ENCODE data around the gene PLA2G4C.
A peak's percentile ranks its signal among the peaks of the same experiment; 100 is the strongest.

PLA2G4C gene, protein sequence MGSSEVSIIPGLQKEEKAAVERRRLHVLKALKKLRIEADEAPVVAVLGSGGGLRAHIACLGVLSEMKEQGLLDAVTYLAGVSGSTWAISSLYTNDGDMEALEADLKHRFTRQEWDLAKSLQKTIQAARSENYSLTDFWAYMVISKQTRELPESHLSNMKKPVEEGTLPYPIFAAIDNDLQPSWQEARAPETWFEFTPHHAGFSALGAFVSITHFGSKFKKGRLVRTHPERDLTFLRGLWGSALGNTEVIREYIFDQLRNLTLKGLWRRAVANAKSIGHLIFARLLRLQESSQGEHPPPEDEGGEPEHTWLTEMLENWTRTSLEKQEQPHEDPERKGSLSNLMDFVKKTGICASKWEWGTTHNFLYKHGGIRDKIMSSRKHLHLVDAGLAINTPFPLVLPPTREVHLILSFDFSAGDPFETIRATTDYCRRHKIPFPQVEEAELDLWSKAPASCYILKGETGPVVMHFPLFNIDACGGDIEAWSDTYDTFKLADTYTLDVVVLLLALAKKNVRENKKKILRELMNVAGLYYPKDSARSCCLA

DNA sequence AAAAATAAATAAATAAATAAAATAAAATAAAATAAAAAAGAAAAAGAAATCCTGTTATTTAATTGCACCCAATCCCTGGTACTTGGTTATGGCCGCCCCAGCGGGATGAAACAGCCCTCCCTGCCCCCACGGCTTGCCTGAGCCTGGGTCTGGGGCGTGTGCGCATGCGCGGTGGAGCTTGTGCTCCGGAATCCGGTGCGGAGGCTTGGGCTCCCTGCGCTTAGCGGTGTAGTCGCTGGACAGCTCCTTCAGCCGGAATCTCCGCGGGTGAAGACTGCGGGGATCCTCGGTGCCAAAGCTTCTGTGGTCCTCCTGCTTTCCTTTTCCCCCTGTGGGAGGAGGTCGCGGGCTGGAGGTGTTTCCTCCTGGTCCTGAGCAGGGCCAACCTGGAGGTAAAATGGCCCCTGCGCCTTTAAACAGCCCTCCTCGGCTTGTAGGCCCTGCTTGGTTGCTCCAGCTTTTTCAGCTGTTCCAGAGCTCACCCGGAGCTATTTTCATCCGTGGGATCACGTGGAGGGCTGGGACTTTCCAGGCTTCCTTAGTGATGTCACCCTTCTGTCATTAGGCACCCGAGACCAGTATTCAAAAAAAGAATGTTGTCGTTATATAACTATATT, at the start of gene PLA2G4C:
Gene PLA2G4C (minus strand): TSS at position 468 of the 617 bp plus-strand sequence. CDS start 4,288 bp downstream, outside the sequence.
- peak; percentile 8; the same call in 1 of the 2 replicates for TF ChIP-seq YY1 (IDR thresholded peaks at IDR 0.05; ENCODE audit: low read depth)
- TF ChIP-seq, protein P1, sequence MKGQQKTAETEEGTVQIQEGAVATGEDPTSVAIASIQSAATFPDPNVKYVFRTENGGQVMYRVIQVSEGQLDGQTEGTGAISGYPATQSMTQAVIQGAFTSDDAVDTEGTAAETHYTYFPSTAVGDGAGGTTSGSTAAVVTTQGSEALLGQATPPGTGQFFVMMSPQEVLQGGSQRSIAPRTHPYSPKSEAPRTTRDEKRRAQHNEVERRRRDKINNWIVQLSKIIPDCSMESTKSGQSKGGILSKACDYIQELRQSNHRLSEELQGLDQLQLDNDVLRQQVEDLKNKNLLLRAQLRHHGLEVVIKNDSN (IDR thresholded peaks at IDR 0.05) = peak; percentile 80
- TF ChIP-seq, protein P2, sequence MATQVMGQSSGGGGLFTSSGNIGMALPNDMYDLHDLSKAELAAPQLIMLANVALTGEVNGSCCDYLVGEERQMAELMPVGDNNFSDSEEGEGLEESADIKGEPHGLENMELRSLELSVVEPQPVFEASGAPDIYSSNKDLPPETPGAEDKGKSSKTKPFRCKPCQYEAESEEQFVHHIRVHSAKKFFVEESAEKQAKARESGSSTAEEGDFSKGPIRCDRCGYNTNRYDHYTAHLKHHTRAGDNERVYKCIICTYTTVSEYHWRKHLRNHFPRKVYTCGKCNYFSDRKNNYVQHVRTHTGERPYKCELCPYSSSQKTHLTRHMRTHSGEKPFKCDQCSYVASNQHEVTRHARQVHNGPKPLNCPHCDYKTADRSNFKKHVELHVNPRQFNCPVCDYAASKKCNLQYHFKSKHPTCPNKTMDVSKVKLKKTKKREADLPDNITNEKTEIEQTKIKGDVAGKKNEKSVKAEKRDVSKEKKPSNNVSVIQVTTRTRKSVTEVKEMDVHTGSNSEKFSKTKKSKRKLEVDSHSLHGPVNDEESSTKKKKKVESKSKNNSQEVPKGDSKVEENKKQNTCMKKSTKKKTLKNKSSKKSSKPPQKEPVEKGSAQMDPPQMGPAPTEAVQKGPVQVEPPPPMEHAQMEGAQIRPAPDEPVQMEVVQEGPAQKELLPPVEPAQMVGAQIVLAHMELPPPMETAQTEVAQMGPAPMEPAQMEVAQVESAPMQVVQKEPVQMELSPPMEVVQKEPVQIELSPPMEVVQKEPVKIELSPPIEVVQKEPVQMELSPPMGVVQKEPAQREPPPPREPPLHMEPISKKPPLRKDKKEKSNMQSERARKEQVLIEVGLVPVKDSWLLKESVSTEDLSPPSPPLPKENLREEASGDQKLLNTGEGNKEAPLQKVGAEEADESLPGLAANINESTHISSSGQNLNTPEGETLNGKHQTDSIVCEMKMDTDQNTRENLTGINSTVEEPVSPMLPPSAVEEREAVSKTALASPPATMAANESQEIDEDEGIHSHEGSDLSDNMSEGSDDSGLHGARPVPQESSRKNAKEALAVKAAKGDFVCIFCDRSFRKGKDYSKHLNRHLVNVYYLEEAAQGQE (IDR thresholded peaks at IDR 0.05; ENCODE audit: low read depth) = peak; percentile 88
- no peak for TF ChIP-seq TCF12 (IDR thresholded peaks at IDR 0.05; ENCODE audit: low read depth)
- TF ChIP-seq, protein P3, sequence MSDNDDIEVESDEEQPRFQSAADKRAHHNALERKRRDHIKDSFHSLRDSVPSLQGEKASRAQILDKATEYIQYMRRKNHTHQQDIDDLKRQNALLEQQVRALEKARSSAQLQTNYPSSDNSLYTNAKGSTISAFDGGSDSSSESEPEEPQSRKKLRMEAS (IDR thresholded peaks at IDR 0.05) = 0 out of 2 replicates have a peak, but pooled peaks have one; percentile 27

DNA sequence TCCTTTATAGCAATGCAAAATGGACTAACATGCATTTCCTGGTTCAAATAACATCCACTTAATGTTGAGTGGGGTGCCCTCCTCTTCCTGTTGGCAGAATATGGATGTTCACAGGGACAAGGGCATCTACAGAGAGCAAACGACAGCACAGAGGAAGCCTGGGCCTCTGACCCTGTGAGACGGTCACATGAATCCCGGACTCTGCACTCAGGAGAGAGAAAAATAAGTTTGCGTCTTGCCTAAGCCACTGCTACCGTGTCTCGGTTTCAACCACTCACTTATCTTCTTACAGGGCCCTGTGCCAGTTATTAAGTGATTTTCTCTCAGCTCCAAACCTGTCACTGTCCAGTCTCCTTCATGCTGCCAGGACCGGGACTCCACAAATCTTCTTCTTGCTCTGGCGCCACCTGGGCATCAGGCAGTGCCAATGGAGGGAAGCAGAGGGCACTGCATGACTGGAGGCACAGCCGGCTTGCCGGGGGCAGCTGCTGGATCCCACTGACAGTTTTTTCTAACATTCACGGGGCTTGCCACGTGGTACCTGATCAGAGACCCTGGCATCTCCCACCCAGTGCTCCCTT, 47.7 kb upstream of the PLA2G4C start:
- TF ChIP-seq YY1 (IDR thresholded peaks at IDR 0.05; ENCODE audit: low read depth) = no peak
- TF ChIP-seq, protein P3 (IDR thresholded peaks at IDR 0.05) = no peak

DNA sequence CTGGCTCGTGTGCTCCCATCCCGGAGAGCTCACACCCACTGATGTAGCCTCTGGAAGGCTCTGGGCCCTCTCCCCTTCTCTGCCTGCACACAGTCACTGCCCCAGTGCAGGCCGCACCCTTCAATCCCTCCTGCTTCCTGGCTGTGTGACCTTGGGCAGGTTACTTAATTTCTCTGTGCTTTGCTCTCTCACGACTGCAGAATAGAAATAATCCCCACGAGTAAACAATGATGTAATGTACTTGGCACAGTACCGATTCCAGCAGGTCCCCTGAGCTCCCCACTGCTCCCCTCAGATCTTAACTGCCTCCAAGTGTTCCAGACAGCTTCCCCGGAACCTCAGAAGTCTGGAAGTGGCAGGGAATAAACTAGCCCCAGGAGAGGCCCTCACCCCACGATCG, 43.4 kb upstream of the PLA2G4C start:
- TF ChIP-seq ZBTB7A (IDR thresholded peaks at IDR 0.05; ENCODE audit: low read depth) = no peak
- TF ChIP-seq CREB1 (IDR thresholded peaks at IDR 0.05; ENCODE audit: low read depth) = no peak
- TF ChIP-seq TAF1 (IDR thresholded peaks at IDR 0.05; ENCODE audit: low read depth) = no peak
- no peak for TF ChIP-seq TEAD4 (IDR thresholded peaks at IDR 0.05)

DNA sequence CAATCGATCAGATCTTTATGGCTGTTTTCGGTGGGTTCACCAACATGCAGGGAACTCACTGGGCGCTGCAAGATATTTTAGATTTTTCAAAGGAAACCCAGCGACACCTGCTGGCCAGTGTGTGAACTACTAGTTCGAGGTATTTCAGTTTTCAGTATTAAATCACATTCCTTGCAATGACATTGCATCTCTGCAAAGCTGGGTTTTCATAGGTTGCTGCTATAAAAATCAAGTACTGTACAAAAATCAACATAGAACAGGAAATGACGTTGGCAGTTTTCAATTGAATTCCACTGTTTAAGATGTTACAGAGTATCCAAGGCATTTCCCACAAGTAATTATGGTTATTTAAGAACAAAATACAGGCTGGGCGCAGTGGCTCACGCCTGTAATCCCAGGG, 41.9 kb upstream of the PLA2G4C start:
- TF ChIP-seq EP300 (IDR thresholded peaks at IDR 0.05; ENCODE audit: borderline replicate concordance) (no peak), RAD21 (IDR thresholded peaks at IDR 0.05; ENCODE audit: low read depth) (peak; percentile 60)

DNA sequence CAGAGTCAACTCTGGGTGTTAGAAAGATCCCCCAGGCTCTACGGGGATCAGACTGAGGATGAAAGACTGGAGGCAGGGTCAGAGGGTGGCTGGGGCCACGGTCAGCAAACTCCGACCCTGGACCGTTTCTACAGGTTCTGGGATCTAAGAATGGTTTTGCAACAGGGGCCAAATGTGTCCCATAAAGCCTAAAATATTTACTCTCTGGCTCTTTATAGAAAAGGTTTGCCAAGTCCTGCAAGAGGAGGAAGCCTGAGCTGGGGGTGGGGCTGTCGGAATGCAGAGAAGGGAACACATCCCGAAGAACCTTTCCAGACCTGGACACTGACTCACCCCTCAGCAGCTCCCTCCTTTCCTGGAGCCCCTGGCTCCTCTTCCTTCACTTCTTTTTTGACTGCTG, 38.8 kb upstream of the PLA2G4C start:
- TF ChIP-seq, protein P2 (IDR thresholded peaks at IDR 0.05; ENCODE audit: low read depth) = no peak
- TF ChIP-seq ZBTB7A (IDR thresholded peaks at IDR 0.05; ENCODE audit: low read depth) (no peak), CEBPB (IDR thresholded peaks at IDR 0.05) (no peak), CREB1 (IDR thresholded peaks at IDR 0.05; ENCODE audit: low read depth) (no peak), EGR1 (IDR thresholded peaks at IDR 0.05) (no peak), EP300 (IDR thresholded peaks at IDR 0.05; ENCODE audit: borderline replicate concordance) (no peak), NFIC (IDR thresholded peaks at IDR 0.05) (no peak), RAD21 (IDR thresholded peaks at IDR 0.05; ENCODE audit: low read depth) (no peak)
- TF ChIP-seq, protein P3 (IDR thresholded peaks at IDR 0.05) = no peak

DNA sequence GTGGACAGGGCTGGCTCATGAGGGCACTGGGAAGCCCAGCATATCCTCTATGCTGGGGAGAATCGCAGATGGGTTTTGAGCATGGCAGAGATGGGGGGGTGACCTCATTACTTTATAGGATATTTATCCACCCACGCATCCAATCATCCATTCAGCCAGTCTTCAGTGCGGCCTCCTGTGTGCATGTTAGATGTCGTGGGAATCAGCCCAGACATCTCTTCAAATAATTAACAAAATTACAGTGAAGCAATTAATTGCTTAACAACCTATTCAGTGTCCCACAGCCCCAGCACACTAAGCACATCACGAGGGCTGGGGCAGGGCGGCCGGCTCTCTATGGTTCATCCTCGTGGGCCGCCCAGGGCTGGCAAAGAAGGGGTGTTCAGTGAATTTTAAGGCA, 38.0 kb upstream of the PLA2G4C start:
- TF ChIP-seq, protein P1 (IDR thresholded peaks at IDR 0.05) = no peak
- TF ChIP-seq EGR1 (IDR thresholded peaks at IDR 0.05) (no peak), CEBPB (IDR thresholded peaks at IDR 0.05) (no peak)
